ENCODE data around the gene ETNK2. TPM values are rescaled to one million over a fixed set of nuclear protein-coding genes. Genes with fewer than 3 reads are reported as not detected.
"Not testable (repeated sequence)": the region's sequence is repeated elsewhere in the genome, so short reads cannot be mapped to it uniquely, and the experiment has no call there.

The ETNK2 gene
- polyA plus RNA-seq, 4 donors = 0.22 to 52.6 (median 3.2) TPM

GRCh38 chr1:204099754-204100153, 52.1 kb downstream of the ETNK2 start:
- H3K27me3 ChIP-seq (ENCODE audit: control insufficient read depth in 3 of 3, insufficient read depth in 3 of 3, low read length in 3 of 3); H3K4me3 ChIP-seq (ENCODE audit: low read depth in 1 of 3, low read length in 3 of 3); H3K9me3 ChIP-seq (ENCODE audit: control insufficient read depth in 2 of 2, insufficient read depth in 1 of 2, low read depth in 1 of 2, low read length in 1 of 2); H3K36me3 ChIP-seq (ENCODE audit: control insufficient read depth in 3 of 3, insufficient read depth in 2 of 3, low read depth in 1 of 3, low read length in 3 of 3); H3K27ac ChIP-seq (ENCODE audit: low read depth in 1 of 3, low read length in 2 of 3); DNase-seq; FAIRE-seq: not testable (repeated sequence)
- H3K4me1 ChIP-seq (ENCODE audit: control insufficient read depth in 3 of 3, insufficient read depth in 2 of 3, low read depth in 1 of 3, low read length in 2 of 3) = peaks cover 8 to 43% (median 22%) of the 10 kb centered on the region in 3 donors
- 71 to 87% (median 84%) methylated on average over 2 of the region's 2 CpGs for WGBS, 3 donors

- Histone ChIP-seq H3K27ac (ENCODE audit: low read depth in 1 of 3, low read length in 2 of 3) (no peak overlapping the region), H3K4me3 (ENCODE audit: low read depth in 1 of 3, low read length in 3 of 3) (no peak overlapping the region), H3K36me3 (ENCODE audit: control insufficient read depth in 3 of 3, insufficient read depth in 2 of 3, low read depth in 1 of 3, low read length in 3 of 3) (no peaks in the 10 kb centered on the region), H3K9me3 (ENCODE audit: control insufficient read depth in 2 of 2, insufficient read depth in 1 of 2, low read depth in 1 of 2, low read length in 1 of 2) (no peaks in the 10 kb centered on the region), H3K4me1 (ENCODE audit: control insufficient read depth in 3 of 3, insufficient read depth in 2 of 3, low read depth in 1 of 3, low read length in 2 of 3) (peaks cover 8 to 43% (median 22%) of the 10 kb centered on the region in 3 donors), H3K27me3 (ENCODE audit: control insufficient read depth in 3 of 3, insufficient read depth in 3 of 3, low read length in 3 of 3) (no peaks in the 10 kb centered on the region)
- WGBS, 3 donors = 81 to 93% (median 84%) methylated on average over 4 of the region's 4 CpGs
- no peak for DNase-seq
- FAIRE-seq = no peak
Measured at GRCh38 chr1:204098683-204099082, 53.2 kb downstream of the ETNK2 start.

- Histone ChIP-seq H3K36me3 (ENCODE audit: control insufficient read depth in 3 of 3, insufficient read depth in 2 of 3, low read depth in 1 of 3, low read length in 3 of 3) (no peaks in the 10 kb centered on the region), H3K4me1 (ENCODE audit: control insufficient read depth in 3 of 3, insufficient read depth in 2 of 3, low read depth in 1 of 3, low read length in 2 of 3) (peaks cover 0 to 41% (median 8%) of the 10 kb centered on the region in 3 donors), H3K27me3 (ENCODE audit: control insufficient read depth in 3 of 3, insufficient read depth in 3 of 3, low read length in 3 of 3) (no peaks in the 10 kb centered on the region), H3K27ac (ENCODE audit: low read depth in 1 of 3, low read length in 2 of 3) (no peak overlapping the region), H3K9me3 (ENCODE audit: control insufficient read depth in 2 of 2, insufficient read depth in 1 of 2, low read depth in 1 of 2, low read length in 1 of 2) (no peaks in the 10 kb centered on the region), H3K4me3 (ENCODE audit: low read depth in 1 of 3, low read length in 3 of 3) (no peak overlapping the region)
- 65 to 83% (median 78%) methylated on average over 3 of the region's 3 CpGs for WGBS, 3 donors
- DNase-seq = peak in 1 of 2 donors; percentile 46
- FAIRE-seq = no peak
Measured at GRCh38 chr1:204096931-204097330, 54.9 kb downstream of the ETNK2 start.

GRCh38 chr1:204094856-204095634, 56.8 kb downstream of the ETNK2 start:
- Histone ChIP-seq H3K4me3 (ENCODE audit: low read depth in 1 of 3, low read length in 3 of 3) (no peak overlapping the region), H3K9me3 (ENCODE audit: control insufficient read depth in 2 of 2, insufficient read depth in 1 of 2, low read depth in 1 of 2, low read length in 1 of 2) (no peaks in the 10 kb centered on the region), H3K36me3 (ENCODE audit: control insufficient read depth in 3 of 3, insufficient read depth in 2 of 3, low read depth in 1 of 3, low read length in 3 of 3) (no peaks in the 10 kb centered on the region), H3K27me3 (ENCODE audit: control insufficient read depth in 3 of 3, insufficient read depth in 3 of 3, low read length in 3 of 3) (no peaks in the 10 kb centered on the region), H3K27ac (ENCODE audit: low read depth in 1 of 3, low read length in 2 of 3) (peak overlapping the region in 1 of 3 donors; percentile 32), H3K4me1 (ENCODE audit: control insufficient read depth in 3 of 3, insufficient read depth in 2 of 3, low read depth in 1 of 3, low read length in 2 of 3) (peaks cover 0 to 40% (median 7%) of the 10 kb centered on the region in 3 donors)
- FAIRE-seq = no peak
- WGBS, 3 donors = 69 to 78% (median 73%) methylated on average over 15 of the region's 15 CpGs
- no peak for DNase-seq

GRCh38 chr1:204094313-204094729, 57.5 kb downstream of the ETNK2 start:
- no peaks in the 10 kb centered on the region for H3K9me3 ChIP-seq (ENCODE audit: control insufficient read depth in 2 of 2, insufficient read depth in 1 of 2, low read depth in 1 of 2, low read length in 1 of 2)
- no peaks in the 10 kb centered on the region for H3K27me3 ChIP-seq (ENCODE audit: control insufficient read depth in 3 of 3, insufficient read depth in 3 of 3, low read length in 3 of 3)
- FAIRE-seq (no peak), DNase-seq (no peak)
- H3K27ac ChIP-seq (ENCODE audit: low read depth in 1 of 3, low read length in 2 of 3) = peak overlapping the region in 2 of 3 donors; percentile 89 to 95
- H3K4me3 ChIP-seq (ENCODE audit: low read depth in 1 of 3, low read length in 3 of 3) = no peak overlapping the region
- H3K36me3 ChIP-seq (ENCODE audit: control insufficient read depth in 3 of 3, insufficient read depth in 2 of 3, low read depth in 1 of 3, low read length in 3 of 3) = peaks cover 0 to 3% (median 0%) of the 10 kb centered on the region in 3 donors
- H3K4me1 ChIP-seq (ENCODE audit: control insufficient read depth in 3 of 3, insufficient read depth in 2 of 3, low read depth in 1 of 3, low read length in 2 of 3) = peaks cover 0 to 42% (median 7%) of the 10 kb centered on the region in 3 donors
- WGBS, 3 donors = 55 to 71% (median 68%) methylated on average over 6 of the region's 6 CpGs

GRCh38 chr1:204093781-204094180, 58.1 kb downstream of the ETNK2 start:
- 57 to 73% (median 67%) methylated on average over 2 of the region's 2 CpGs for WGBS, 3 donors
- Histone ChIP-seq H3K9me3 (ENCODE audit: control insufficient read depth in 2 of 2, insufficient read depth in 1 of 2, low read depth in 1 of 2, low read length in 1 of 2) (no peaks in the 10 kb centered on the region), H3K27ac (ENCODE audit: low read depth in 1 of 3, low read length in 2 of 3) (peak overlapping the region; percentile 80 to 95 (median 89)), H3K4me1 (ENCODE audit: control insufficient read depth in 3 of 3, insufficient read depth in 2 of 3, low read depth in 1 of 3, low read length in 2 of 3) (peaks cover 0 to 42% (median 7%) of the 10 kb centered on the region in 3 donors), H3K4me3 (ENCODE audit: low read depth in 1 of 3, low read length in 3 of 3) (no peak overlapping the region), H3K27me3 (ENCODE audit: control insufficient read depth in 3 of 3, insufficient read depth in 3 of 3, low read length in 3 of 3) (no peaks in the 10 kb centered on the region), H3K36me3 (ENCODE audit: control insufficient read depth in 3 of 3, insufficient read depth in 2 of 3, low read depth in 1 of 3, low read length in 3 of 3) (peaks cover 0 to 3% (median 0%) of the 10 kb centered on the region in 3 donors)
- DNase-seq = no peak
- FAIRE-seq = no peak

GRCh38 chr1:204093421-204093717, 58.5 kb downstream of the ETNK2 start:
- peak overlapping the region; percentile 80 to 95 (median 89) for H3K27ac ChIP-seq (ENCODE audit: low read depth in 1 of 3, low read length in 2 of 3)
- DNase-seq (peak; percentile 93 to 95), FAIRE-seq (no peak)
- WGBS, 3 donors = 4 to 53% (median 32%) methylated on average over 4 of the region's 4 CpGs
- H3K4me3 ChIP-seq (ENCODE audit: low read depth in 1 of 3, low read length in 3 of 3) = no peak overlapping the region
- H3K27me3 ChIP-seq (ENCODE audit: control insufficient read depth in 3 of 3, insufficient read depth in 3 of 3, low read length in 3 of 3) = no peaks in the 10 kb centered on the region
- H3K9me3 ChIP-seq (ENCODE audit: control insufficient read depth in 2 of 2, insufficient read depth in 1 of 2, low read depth in 1 of 2, low read length in 1 of 2) = no peaks in the 10 kb centered on the region
- peaks cover 0 to 42% (median 7%) of the 10 kb centered on the region in 3 donors for H3K4me1 ChIP-seq (ENCODE audit: control insufficient read depth in 3 of 3, insufficient read depth in 2 of 3, low read depth in 1 of 3, low read length in 2 of 3)
- peaks cover 0 to 3% (median 0%) of the 10 kb centered on the region in 3 donors for H3K36me3 ChIP-seq (ENCODE audit: control insufficient read depth in 3 of 3, insufficient read depth in 2 of 3, low read depth in 1 of 3, low read length in 3 of 3)

GRCh38 chr1:204092632-204093420, 59.0 kb downstream of the ETNK2 start:
- WGBS, 3 donors = 36 to 57% (median 46%) methylated on average over 12 of the region's 12 CpGs
- Histone ChIP-seq H3K36me3 (ENCODE audit: control insufficient read depth in 3 of 3, insufficient read depth in 2 of 3, low read depth in 1 of 3, low read length in 3 of 3) (peaks cover 0 to 3% (median 0%) of the 10 kb centered on the region in 3 donors), H3K9me3 (ENCODE audit: control insufficient read depth in 2 of 2, insufficient read depth in 1 of 2, low read depth in 1 of 2, low read length in 1 of 2) (no peaks in the 10 kb centered on the region), H3K4me1 (ENCODE audit: control insufficient read depth in 3 of 3, insufficient read depth in 2 of 3, low read depth in 1 of 3, low read length in 2 of 3) (peaks cover 0 to 42% (median 7%) of the 10 kb centered on the region in 3 donors), H3K4me3 (ENCODE audit: low read depth in 1 of 3, low read length in 3 of 3) (no peak overlapping the region), H3K27me3 (ENCODE audit: control insufficient read depth in 3 of 3, insufficient read depth in 3 of 3, low read length in 3 of 3) (no peaks in the 10 kb centered on the region), H3K27ac (ENCODE audit: low read depth in 1 of 3, low read length in 2 of 3) (peak overlapping the region; percentile 80 to 95 (median 89))
- no peak for FAIRE-seq
- no peak for DNase-seq

Data from small intestine (tissue), 7 donors.